NCI-H345 (cell line): ENCODE data around the gene GDF7.

Experiments
- DNase-seq: peaks from one replicate; lab custom pipeline; 2025; lab: John Stamatoyannopoulos, UW

GDF7 gene

GRCh38 chr2:20674974-20675679, 8.2 kb downstream of the GDF7 start:
- DNase-seq: no peak

GRCh38 chr2:20675701-20676352, 8.9 kb downstream of the GDF7 start:
- DNase-seq: no peak

DNA sequence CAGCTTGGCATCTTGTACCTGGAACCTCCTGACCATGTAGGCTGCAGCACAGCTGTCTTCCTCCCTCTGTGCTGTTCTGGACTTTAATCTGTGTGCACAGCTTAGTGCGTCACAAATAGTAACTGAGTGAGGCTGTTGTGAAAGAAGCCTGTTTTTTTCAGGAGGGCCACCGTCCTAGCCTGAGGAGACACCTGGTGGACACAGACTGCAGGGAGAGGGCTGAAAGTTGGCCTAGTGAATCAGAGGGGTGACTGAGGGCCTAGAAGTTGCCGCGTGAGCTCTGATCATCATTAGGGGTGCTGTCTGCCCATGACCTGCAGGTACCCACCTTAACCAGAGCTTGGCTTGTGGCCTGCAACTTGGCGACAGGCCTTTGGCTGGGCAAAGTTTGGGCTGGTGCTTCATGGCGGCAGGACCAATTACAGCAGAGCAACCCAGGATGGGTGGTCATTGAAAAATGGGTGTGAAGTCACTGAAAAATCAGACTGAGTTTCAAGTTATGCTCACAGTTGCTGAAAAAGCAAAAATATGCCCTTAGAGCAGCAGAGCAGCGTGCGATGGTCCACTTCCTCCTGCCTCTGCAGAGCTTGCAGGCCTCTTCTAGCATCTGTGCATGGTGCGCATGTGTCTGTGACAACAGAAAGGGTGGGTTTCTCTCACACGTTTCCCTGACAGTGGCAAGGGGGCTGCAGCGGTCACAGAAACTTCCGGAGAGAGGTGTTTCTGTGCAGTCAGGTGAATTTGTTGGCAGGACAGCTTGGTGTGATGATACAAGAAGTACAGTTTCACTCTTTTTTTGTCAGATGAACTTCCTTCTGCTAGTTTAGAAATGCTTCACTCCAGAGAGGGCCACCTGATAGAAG, 9.6 kb downstream of the GDF7 start:
- no peak for DNase-seq

- no peak for DNase-seq
These were observed 10.5 kb downstream of the GDF7 start for GRCh38 chr2:20677301-20678085.

GRCh38 chr2:20678086-20678395, 11.1 kb downstream of the GDF7 start:
- DNase-seq: no peak

DNA sequence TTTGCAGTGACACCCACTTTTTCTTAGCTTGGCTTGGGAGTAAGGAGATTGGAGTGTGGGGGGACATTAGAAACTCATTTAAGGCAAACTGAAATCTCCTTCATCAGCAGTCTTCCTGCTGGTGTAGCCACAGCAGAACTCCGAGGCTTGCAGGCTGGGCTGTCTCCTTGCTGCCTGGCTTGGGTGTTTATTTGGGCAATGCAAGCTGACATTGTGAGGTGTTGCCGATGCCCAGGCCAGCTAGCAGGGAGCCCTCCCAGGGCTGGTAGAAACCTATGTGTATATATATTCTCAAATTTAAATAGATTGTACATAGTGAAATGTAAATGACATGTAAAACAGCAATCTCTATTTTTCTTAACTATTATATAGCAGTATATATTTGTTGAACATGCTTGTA, 11.8 kb downstream of the GDF7 start:
- no peak for DNase-seq

DNA sequence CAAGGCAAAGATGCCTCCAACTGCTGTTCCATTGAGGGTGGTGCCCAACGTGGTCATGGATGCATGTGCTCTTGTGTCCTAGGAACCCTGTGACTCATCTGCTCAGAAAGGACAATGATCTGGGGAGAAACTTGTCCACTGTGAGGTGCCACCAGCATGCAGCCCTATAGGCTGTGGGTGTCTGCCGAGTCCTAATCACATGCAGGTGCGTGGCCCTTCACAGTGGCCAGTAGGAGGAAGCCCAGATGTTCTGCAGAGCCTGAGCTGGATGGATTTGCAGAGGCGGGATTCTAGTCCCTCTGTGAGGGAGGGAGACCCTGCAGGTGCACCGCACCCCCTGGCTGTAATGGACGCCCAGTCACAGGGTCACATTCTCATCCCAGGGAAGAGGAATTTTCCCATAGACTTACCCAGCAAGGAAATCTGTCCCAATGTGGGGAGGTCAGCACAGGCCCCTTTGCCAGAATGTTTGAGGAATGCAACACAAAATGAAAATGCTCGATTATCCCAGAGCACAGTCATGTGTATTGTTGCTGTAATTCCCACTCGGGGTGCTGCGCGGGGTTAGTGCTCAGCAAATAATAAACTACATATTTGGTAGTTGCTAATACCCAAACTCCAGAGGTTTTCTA, 13.9 kb downstream of the GDF7 start:
- no peak for DNase-seq

GRCh38 chr2:20682167-20682920, 15.4 kb downstream of the GDF7 start:
- no peak for DNase-seq

DNA sequence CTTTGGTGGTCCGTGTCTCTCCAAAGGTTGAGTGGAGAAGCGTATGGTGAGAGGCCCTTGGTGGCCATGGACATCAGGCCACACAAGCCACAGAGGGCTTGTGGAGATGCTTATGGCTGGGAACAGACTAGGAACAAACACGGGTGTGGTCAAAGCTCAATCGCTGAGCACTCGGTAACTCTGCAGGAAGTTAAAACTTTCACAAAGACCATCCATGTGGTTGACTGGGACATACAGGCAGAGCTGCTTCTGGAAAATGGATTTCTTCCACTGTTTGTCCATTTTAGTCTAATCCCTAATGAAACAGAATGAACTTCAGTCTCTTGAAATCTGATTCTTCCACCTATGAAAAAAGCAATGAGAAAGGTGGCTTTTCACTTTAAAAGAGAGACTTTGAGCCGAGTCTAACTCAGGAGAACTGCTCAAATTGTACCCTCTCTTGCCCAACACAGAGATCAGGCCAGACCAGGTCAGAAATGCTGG, 17.7 kb downstream of the GDF7 start:
- no peak for DNase-seq

- no peak for DNase-seq
These were observed 20.4 kb downstream of the GDF7 start for GRCh38 chr2:20687260-20687832.

DNA sequence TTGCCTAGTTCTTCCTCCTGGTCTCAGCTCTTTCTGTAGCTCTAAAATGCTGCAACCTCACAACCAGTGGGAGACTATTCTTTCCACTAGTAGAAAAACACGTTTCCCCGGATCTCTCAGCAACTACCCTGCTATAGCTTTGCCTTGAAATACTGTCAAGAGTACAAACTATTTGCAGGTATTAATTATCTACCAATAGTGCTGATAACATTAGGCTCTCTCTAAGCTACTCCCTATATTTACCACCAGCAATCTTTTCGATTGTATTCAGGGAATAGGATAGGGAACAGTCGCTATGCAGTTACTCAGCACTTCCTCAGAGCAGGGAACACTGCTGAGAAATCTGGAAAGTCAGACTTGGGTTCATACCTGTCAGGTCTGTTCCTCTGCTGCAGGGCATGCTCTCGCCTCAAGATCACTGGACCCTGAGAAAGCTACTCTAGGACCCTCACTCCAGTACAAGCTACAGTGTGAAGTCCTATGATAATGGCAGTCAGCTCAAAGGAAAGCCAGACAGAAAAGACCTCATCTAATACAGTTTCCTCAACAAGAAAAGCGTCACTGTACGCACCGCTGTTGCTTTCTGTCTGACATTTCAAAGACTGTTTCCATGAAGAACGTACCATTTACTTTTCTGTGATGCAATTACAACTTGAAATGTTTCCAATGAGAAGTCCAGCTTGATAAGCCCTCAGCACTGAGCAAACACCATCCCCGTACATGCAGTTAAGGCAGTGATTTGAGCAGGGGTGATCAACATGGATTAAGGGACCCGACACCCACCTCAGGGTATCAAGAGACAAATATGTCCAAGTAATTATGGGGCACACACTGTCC, 22.7 kb downstream of the GDF7 start:
- DNase-seq: no peak

GRCh38 chr2:20691076-20691734, 24.3 kb downstream of the GDF7 start:
- no peak for DNase-seq

DNA sequence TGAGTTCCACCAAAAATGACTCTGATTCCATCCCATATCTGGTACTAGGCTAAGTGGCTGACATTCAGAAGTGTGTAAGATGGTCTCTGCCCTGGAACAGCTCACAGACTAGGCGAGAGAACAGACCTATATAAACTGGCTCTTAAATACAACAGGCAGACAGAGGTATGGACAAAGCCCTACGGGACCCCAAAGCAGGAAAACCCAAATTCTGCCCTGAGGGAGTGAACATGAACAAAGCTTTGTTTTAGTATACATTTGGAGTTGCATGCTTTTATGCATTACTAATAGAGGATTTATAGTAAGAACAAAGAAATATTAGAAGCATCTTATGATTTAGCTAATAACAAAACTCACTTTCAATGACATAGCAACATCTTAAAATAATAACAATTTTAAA, 25.1 kb downstream of the GDF7 start:
- DNase-seq: no peak

DNA sequence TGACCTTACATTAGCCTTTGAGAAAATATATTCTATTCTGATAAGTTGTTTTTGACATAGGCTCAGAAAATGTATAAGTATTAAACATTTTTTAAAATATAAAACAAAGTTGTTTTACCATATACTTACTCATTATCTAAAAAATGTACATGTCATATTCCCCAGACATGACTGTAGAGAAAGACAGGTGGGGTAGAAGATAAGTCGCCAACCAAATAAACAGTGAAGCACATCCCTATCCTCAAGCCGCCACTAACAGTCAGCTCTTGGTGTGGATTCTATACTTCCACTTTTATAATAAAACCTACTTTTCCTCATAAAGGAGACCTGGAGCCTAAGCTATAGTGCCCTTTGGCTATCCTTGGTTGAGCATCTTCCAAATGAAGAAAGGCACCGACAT, 26.4 kb downstream of the GDF7 start:
- no peak for DNase-seq

GRCh38 chr2:20696366-20696765, 29.4 kb downstream of the GDF7 start:
- no peak for DNase-seq

DNA sequence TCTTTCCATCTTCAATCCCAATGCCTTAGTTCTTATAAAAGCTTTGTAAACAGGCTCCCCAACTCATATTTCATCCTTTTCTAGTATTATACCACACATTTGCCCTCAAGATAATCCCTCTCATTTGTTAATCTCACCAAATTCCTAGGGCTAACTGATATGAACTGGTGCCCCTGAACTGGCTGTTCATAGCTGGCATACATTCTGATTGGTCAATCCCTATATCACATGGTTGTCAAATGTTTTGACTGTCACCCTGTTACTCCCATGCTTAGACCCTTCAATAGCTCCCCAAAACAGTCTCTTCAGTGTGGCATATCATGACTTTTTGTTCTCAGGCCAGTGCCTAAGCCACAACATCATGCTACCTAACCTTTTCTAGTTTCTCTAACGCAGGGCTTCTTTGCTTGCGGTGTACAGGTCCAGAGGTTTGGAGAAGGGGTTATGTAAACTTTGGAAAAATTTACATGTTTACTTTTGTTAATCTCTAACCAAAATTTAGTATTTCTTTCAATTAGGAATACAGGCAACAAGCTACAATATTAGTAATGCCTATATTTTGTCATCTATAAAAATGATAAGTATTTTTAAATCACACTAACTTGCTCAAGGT, 30.5 kb downstream of the GDF7 start:
- no peak for DNase-seq

- no peak for DNase-seq
These were observed 32.1 kb downstream of the GDF7 start for GRCh38 chr2:20698916-20699613.

GRCh38 chr2:20702563-20702962, 35.6 kb downstream of the GDF7 start:
- DNase-seq: no peak
